Measurements from ENCODE around the gene MIB1.
A peak's percentile ranks its signal among the peaks of the same experiment; 100 is the strongest.

MIB1 gene

GRCh38 chr18:21760321-21760720, 19.7 kb downstream of the MIB1 start:
- H3K4me3 ChIP-seq (ENCODE audit: low read length): no peak overlapping the region
- TF ChIP-seq CTCF (conservative IDR thresholded peaks at IDR 0.05; ENCODE audit: low read depth, low read length): no peak
- no peak for DNase-seq (ENCODE audit: low read depth)

- no peak for DNase-seq (ENCODE audit: low read depth)
- no peak overlapping the region for H3K4me3 ChIP-seq (ENCODE audit: low read length)
- no peak for TF ChIP-seq CTCF (conservative IDR thresholded peaks at IDR 0.05; ENCODE audit: low read depth, low read length)
These were observed 21.0 kb downstream of the MIB1 start for GRCh38 chr18:21761471-21762115.

GRCh38 chr18:21762181-21762772, 21.7 kb downstream of the MIB1 start:
- DNase-seq (ENCODE audit: low read depth): peak; percentile 25
- no peak for TF ChIP-seq CTCF (conservative IDR thresholded peaks at IDR 0.05; ENCODE audit: low read depth, low read length)
- H3K4me3 ChIP-seq (ENCODE audit: low read length): no peak overlapping the region

GRCh38 chr18:21763846-21764646, 23.5 kb downstream of the MIB1 start:
- no peak for DNase-seq (ENCODE audit: low read depth)
- TF ChIP-seq CTCF (conservative IDR thresholded peaks at IDR 0.05; ENCODE audit: low read depth, low read length): no peak
- no peak overlapping the region for H3K4me3 ChIP-seq (ENCODE audit: low read length)

- no peak for DNase-seq (ENCODE audit: low read depth)
- no peak for TF ChIP-seq CTCF (conservative IDR thresholded peaks at IDR 0.05; ENCODE audit: low read depth, low read length)
- H3K4me3 ChIP-seq (ENCODE audit: low read length): no peak overlapping the region
These were observed 28.6 kb downstream of the MIB1 start for GRCh38 chr18:21769206-21769605.

- no peak for DNase-seq (ENCODE audit: low read depth)
- no peak for TF ChIP-seq CTCF (conservative IDR thresholded peaks at IDR 0.05; ENCODE audit: low read depth, low read length)
- H3K4me3 ChIP-seq (ENCODE audit: low read length): no peak overlapping the region
These were observed 34.1 kb downstream of the MIB1 start for GRCh38 chr18:21774722-21775121.

All from retinal pigment epithelial cell (primary cell).